Heart left ventricle (tissue), 13 donors: ENCODE results near the gene CNR2.

Experiments used
- CTCF ChIP-seq, 12 donors: fragments of 200-600 bp; sonication (generic) in 4 of 12; IDR thresholded peaks; one replicate each; pipeline versions ENCODE4 v1.5.0 to v1.8.0; 2018 to 2022; ENCODE audit warnings: antibody characterized with exemption in 12 of 12, mild to moderate bottlenecking in 5 of 12
- POLR2A ChIP-seq, 2 donors: fragments of 450-650 bp; IDR thresholded peaks; one replicate each; pipeline ENCODE4 v1.6.1; 2017; ENCODE audit warnings: antibody characterized with exemption in 2 of 2, mild to moderate bottlenecking in 2 of 2, moderate library complexity in 2 of 2
- donor health status: ischemic (EF 13 %, LVEDD 7.1; RV severe dilation, severe dysfunction).
- donor health status: DM: no; HTN: yes; CAD: no.
- donor health status: DM: no; HTN: no; CAD: no.
- donor health status: ischemic (EF 25% LVEDD 6.9; RV normal size, moderate dysfunction).
- donor health status: ischemic (EF 25% LVEDD 5.7; RV mildly dilated, moderate dysfunction).
- donor health status: ischemic (EF 35%, LVEDD 5.7; RV mildly dilated, moderate dysfunction).
- donor health status: nonischemic (EF 11% LVEDD 7.7; RV severe dilation, severe dysfunction).
- donor health status: DM: yes; HTN: yes; CAD: no.
- donor health status: PGD.
- donor health status: ischemic (EF 29% LVEDD 5.4; RV normal size, mild dysfunction).
- donor health status: nonischemic (EF 23%, LVEDD 6.1; RV moderate dilation, normal function).

DNA sequence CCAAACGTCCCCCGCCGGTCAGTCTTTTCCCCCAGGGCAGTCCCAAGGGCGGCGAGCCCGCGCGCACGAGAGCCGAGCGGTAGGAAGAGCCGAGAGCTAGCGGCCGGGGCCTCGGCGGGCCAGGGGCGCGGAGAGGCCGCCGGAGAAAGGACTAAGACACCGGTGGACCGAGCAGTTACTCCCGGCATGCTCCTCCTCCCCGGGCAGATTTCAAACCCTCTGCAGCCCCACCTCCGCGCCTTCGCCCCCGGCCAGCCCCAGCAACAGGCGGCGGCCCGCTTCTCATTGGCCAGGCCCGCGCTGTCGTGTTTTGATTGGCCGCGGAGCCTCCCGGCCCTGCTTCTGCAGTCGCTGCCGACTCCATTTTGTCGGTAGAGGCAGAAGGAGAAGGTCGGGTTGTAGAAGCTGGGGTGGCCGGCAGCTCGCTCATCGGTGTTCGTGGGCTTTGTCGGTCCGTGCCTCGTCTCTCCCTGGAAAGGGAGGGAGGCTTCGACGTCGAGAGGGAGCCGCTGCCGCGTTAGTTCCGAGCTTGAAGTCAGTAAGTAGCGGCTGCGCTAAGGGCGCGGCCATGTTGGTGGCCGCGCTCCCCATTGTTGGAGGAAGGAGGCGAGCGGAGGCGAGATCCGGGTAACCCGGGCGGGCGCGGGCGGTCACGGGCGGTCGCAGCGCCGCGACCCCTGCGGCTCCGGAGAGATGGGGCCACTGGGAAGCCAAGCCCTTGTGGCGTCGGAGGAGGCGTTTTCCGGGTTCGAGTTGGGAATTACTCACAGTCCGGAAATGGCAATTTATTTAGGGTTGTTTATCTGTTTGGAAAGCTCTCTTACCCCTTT, 46.5 kb upstream of the CNR2 start, which contains the start of gene PNRC2:
- TF ChIP-seq CTCF (IDR thresholded peaks at IDR 0.05) (peak in 1 of 12 donors; percentile 5), POLR2A (IDR thresholded peaks at IDR 0.05) (peak; percentile 80 to 96)
